ENCODE measurements around the gene FBXW10.
"Not testable (repeated sequence)": the region's sequence is repeated elsewhere in the genome, so short reads cannot be mapped to it uniquely, and the experiment has no call there.

Gene FBXW10, protein sequence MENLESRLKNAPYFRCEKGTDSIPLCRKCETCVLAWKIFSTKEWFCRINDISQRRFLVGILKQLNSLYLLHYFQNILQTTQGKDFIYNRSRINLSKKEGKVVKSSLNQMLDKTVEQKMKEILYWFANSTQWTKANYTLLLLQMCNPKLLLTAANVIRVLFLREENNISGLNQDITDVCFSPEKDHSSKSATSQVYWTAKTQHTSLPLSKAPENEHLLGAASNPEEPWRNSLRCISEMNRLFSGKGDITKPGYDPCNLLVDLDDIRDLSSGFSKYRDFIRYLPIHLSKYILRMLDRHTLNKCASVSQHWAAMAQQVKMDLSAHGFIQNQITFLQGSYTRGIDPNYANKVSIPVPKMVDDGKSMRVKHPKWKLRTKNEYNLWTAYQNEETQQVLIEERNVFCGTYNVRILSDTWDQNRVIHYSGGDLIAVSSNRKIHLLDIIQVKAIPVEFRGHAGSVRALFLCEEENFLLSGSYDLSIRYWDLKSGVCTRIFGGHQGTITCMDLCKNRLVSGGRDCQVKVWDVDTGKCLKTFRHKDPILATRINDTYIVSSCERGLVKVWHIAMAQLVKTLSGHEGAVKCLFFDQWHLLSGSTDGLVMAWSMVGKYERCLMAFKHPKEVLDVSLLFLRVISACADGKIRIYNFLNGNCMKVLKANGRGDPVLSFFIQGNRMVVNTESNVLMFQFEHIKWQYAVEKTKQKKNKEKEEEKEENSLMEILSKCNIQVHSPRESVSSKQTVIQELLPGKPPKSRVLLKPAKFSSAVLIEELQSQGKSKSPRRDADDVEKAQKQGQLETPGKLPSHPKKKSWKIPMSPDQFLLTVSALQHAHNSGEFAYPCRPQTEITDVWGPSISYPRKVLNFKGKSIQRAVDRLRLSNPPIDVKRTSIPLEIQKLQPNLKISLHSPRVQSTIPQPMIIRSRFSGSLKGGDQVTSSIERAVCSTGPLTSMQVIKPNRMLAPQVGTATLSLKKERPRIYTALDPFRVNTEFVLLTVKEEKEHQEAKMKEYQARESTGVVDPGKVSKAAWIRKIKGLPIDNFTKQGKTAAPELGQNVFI

DNA sequence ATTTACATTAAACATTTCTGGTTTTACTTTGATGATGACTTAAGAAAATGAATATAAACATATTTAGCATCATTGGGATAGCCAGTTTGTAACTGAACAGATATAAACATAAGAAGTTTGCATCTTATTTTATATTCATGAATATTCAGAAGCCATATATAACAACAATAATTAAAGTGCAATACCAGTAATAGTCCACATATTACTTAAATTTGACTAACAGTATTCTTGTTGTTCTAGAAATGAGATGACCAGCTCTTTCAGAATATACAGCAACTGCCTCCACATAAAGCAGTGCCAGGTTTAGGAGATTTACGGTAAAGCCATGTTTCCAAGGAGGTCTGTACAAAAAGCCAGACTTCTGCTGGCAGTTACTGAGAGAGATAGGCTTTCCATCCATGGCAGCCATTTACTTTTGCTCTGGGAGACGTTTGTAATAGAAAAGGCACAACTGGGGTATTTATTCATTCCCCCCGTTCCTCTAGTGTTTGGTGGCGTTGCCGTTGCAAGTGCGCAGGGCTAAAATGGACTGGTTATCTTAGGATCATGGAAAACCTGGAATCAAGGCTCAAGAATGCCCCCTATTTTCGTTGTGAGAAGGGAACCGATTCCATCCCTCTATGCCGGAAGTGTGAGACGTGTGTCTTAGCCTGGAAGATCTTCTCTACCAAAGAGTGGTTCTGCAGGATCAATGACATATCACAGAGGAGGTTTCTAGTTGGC is at the start of gene FBXW10:
Gene FBXW10 (plus strand): TSS at position 356 of the 723 bp plus-strand sequence. CDS start 191 bp downstream, at position 547.
- not testable (repeated sequence) for DNase-seq (ENCODE audit: low read depth in 2 of 2)

DNA sequence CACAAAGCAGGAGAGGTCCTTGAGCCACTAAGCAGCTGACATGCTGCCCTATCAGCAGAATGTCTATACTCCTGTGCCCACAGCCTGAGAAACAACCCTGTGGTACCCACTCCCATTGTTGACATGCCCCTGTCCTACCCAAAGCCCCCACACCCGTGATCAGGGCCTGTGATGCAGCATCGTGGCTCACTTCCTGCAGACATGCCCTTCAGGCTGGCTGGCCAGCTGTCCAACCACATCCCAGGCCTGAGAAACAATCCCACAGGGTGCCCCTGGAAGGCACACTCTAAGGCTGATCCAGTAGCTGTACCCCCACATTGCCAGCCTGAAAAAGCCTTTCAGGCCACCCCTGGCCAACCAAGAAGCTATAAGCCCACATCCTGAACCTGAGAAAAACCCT is 48.7 kb upstream of the FBXW10 start:
- DNase-seq (ENCODE audit: low read depth in 2 of 2) = not testable (repeated sequence)

DNA sequence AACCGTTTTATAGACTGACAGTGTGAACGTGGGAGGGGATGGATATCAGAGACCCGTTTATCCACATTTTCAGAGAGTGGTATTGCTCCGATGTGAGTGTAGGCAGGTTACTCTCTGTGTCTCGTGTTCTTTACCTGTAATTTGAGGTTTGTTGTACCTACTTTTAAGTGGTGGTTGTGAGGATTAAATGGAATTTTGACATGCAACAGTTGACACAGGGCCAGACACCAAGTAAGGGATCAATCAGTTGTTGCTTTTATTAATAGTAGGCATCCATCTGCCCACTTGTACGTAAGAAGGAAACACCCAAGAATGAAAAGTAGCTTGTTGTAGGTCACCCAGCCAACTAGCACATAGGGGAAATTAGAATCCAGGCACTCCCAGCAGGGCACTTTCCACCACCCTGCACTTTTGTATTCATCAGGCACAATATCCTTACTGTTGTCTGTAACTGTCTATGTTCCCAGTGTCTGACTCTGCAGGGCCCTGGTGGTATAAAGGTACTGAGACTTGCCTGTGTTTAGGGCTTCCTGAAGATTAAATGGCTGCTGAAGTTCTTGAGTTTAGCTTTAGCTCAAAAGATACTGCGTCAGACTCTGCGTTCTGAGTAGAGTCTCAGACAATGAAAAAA is 45.3 kb upstream of the FBXW10 start:
- not testable (repeated sequence) for DNase-seq (ENCODE audit: low read depth in 2 of 2)

DNA sequence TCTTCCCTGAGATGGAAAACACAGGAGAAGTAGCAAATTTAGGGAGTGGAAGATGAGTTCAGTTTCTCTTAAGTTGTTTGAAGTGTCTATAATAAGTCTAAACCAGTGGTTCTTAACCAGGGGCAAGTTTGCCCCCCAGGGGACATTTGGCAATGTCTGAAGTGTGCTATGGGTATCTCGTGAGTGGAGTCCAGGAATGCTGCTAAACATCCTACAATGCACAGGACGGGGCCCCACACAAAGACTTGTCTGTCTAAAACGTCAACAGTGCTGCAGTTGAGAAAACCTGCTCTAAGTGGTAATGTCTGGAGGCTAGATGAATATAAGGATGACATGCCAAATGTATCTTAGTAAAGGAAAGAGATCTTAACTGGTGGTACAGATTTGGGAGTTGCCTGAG is 37.9 kb upstream of the FBXW10 start:
- not testable (repeated sequence) for DNase-seq (ENCODE audit: low read depth in 2 of 2)

DNA sequence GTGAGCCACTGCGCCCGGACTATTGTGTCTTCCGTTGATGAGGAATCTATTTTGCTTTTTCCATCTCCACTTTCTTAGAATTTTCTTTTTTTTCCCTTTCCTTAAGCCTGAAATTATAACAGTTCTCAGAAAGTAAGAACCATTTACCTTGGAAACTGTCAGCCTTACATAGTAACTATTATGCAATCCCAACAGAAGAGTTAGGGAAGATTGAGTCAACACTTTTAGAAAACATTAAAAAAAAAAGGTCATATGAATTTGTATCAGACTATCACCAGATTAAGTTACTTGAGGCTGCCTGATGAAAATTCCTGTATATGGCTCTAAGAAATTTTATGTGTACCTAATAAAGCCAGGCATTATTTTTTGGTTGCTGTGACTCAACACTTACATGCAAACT is 35.6 kb upstream of the FBXW10 start:
- not testable (repeated sequence) for DNase-seq (ENCODE audit: low read depth in 2 of 2)

DNA sequence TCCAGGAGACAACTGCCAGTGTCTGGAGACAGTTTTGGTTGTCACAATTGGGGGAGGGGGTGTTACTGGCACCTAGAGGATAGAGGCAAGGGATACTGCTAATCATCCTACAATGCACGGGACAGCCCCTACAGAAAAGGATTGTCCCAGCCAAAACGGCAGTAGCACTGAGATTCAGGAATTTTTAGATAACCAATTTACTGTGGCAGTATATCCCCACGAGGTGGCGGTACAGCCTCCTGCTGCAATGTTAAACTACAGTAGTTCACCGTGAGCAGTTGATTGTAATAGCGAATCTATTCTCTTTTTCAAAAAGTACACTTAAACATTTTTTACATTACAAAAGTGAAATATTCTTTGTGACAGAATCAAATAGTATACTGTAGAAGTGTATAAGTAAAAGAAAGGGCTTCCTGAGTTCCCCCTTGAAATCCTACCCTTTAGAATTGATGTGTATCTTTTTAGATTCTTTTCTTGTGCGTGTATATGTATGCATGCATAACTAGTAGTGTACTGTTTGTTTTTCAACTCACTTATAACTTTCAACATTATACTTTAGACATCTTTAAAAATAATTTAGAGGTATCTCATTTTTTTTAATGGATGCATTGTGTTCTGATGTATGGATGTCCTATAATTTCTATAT is 31.4 kb upstream of the FBXW10 start:
- peak; percentile 39 to 43 for DNase-seq (ENCODE audit: low read depth in 2 of 2)

DNA sequence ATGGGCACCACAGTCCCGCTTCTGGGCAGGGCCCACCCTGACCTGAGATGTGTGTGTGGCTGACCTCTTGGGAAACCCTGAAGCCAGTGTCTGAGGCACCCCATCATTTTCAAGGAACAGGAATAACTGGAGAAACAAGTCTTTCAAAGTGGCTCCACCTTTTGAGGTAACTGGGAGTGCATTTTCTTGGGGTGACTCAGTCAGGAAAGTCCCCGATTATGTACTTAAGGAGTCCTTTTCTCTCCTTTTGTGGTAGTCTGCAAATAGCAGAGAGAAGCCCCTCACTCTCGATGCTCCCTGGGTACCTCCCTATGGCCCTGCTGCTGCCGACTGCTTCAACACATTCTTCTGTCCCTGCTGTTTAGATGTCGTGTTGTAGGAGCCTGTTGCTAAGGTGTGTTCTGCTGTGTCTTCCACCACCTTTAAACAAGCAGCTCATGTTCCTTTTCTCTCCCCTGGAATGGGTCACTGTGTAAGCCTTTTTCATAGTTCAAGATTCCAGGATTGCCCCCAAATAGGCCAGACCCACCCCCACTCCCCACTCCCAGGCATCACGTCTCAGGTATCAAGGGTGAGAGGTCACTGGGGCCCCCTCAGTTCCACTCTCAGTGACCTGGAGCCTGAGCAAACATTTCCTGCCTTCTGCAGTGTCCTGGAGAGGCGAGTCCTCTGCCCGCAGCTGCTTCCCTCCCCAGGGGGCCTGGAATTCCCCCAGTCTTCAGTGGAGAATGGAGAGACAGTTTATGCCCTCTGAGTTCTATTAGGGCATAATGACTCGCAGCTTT is 25.0 kb upstream of the FBXW10 start:
- not testable (repeated sequence) for DNase-seq (ENCODE audit: low read depth in 2 of 2)

DNA sequence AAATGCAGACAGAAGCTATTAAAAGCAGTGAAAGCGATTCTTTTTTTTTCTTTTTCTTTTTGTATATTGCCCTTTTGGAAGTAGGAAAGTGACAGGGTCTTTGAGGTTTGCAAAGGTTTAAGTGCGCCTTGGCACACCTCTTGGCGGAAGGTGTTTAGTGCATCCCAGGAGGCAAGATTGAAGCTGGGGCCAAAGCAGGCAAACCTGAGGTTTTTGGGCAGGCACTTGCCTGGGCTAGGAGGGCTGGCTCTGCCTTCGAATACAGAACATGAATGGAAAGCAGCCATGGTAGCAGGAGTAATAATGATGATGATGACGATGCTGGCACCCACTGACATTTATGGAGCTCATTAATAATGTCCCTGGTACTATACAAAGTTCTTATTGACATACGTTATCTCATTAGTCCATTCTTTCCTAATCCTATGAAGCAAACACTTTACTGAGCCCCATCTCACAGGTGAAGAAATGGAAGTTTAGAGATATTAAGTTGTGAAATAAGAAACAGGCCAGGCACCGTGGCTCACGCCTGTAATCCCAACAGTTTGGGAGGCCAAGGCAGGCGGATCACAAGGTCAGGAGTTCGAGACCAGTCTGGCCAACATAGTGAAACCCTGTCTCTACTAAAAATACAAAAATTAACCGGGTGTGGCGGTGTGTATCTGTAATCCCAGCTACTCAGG is 24.3 kb upstream of the FBXW10 start:
- not testable (repeated sequence) for DNase-seq (ENCODE audit: low read depth in 2 of 2)

DNA sequence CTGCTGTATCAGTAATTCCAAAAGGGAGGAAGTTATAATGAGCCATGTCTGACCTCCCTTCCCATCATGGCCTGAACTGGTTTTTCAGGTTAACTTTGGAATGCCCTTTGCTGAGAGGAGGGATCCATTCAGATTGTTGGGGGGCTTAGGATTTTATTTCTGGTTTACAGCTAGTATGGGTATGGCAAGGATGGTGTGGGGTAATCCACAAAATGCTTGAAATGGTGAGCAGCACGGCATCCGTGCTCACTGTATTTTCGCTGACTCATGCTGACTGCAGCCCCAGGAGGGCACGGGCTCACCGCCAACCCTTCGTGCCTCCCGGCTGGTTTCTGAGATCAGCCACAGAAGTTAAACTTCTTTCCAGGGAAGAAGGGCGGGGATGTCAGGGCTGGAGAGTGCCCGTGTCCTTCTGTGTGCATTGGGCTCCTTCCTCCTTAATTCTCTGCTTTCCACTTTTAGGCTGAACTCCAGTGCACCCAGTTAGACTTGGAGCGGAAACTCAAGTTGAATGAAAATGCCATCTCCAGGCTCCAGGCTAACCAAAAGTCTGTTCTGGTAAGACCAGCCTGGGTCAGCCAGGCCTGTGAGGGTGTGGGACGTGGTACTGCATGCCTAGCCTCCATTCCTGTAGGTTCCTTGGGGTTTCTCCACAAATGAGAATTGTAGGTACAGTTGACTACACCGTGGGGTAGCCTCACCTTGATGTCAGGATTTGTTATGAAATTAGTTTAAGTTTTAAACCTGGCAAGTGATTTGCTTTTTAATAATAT is 21.9 kb upstream of the FBXW10 start:
- not testable (repeated sequence) for DNase-seq (ENCODE audit: low read depth in 2 of 2)

DNA sequence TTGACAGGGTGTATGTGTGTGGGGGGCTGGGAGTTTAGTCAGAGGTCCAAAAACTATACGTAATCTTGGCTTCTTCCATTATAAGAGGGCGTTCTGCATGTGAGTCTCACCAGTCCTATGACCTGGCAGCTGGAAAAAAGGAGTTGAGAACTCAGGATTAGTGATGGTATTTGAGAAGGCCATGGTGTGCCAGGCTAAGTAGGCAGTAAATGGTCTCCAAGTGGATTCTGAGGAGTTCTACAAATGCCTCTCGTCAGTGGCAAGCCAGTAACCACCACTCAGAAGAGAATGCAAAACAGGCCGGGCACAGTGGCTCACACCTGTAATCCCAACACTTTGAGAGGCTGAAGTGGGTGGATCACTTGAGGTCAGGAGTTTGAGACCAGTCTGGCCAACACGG is 21.2 kb upstream of the FBXW10 start:
- not testable (repeated sequence) for DNase-seq (ENCODE audit: low read depth in 2 of 2)

DNA sequence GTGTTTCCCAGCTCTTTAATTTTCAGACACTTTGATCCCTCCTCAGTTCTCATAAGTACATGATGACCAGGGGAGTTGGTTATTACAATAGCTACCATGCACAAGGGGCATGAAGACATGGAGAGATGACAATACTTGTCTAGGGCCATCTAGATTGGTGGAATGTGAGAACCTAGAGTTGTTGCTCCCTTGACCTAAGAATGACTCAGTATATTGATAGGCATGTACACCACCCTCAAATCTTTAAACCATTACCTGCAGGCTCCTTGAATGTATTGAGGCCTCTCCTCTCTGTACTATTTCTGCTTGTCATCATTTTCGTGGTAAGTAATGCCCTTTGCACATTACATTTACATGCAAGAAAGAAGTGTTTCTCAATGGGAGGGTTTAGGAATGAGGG is 20.3 kb upstream of the FBXW10 start:
- DNase-seq (ENCODE audit: low read depth in 2 of 2) = not testable (repeated sequence)

DNA sequence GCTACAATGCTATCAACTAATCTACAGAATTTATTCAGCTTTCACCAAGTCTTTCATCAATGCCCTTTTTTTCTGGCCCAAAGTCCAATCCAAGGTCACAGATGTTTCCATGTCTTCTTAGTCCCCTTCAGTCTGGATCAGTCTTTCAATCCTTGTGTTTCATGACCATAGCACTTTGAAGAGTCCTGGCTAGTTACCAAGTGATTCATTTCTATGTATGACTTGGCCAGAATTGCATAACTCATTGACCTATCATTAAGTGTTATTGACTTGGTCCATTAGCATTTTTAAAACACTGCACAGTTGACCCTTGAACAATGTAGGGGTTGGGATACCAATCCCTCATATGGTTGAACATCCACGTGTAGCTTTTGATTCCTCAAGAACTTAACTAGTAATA is 11.4 kb upstream of the FBXW10 start:
- DNase-seq (ENCODE audit: low read depth in 2 of 2) = not testable (repeated sequence)

DNA sequence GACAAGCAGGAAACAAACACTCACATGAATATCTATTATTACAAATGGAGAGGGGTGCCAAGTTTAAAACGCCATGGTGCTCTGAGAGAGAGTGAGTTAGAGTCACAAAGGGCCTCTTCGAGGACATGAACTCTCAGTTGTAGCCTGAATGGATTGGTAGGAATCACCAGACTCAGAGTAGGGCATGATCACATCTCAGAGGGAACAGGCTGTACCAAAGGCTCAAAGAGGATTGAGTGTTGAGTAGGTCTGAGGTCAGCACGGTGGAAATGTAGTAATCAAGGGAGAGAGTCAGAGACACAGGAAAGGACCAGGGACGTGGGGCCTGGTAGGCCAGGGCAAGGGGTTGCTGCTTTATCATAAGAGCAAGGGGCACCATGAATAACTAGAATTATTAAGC is 10.5 kb upstream of the FBXW10 start:
- not testable (repeated sequence) for DNase-seq (ENCODE audit: low read depth in 2 of 2)

DNA sequence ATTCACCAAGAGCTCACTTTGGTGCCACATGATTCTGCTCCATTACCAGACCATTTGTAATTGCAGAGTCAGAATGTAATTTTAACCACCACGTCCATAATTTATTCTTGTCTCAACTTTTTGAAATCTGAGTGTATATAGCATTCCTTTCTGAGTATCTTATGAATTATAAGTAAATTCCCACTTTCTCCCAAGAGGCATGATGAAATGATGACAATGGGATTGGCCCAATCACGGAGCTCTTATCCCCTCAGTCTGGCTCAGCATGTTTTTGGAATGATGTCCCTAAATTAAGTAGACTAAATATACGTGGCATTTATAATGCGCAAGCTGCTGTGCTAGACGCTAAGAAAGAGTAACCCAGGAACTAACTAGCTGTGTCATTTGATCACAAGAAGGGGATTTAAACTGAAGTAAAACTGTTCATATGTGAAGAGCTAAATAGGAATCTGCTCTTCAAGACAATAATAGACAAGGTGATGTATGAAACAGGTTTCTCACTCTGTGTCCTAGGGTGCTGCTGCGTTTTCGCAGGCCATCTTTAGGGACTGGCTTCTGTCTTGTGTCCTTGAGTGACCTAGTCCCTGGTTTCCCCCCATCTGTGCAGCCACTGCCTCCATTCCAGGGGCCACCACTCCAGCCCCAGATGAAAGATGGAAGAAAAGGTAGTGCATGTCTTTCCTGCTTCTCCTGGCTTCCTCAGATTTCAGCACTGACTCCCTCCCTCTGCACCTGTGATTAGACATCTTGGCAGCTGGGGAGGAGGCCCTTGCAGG is 4.0 kb upstream of the FBXW10 start:
- not testable (repeated sequence) for DNase-seq (ENCODE audit: low read depth in 2 of 2)

DNA sequence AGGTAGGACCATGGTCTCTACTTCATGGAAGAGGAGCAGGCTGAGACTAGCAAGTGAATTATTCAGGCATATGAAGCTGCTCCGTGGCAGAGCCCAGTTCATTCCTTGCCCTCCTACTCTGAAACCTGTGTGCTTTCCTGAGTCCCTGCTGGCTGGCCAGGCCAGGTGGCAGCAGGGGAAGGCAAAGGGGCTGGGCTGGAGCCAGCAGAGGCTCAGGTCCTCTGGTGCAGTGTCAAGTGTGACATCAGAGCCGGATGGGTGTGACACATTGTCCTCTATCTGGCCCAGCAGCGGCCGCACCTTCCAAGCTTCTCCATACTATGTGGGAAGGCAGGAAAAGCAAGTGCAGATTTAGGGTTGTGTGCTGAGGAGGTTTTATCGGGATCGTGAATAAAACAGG is 2.6 kb upstream of the FBXW10 start:
- DNase-seq (ENCODE audit: low read depth in 2 of 2) = not testable (repeated sequence)

DNA sequence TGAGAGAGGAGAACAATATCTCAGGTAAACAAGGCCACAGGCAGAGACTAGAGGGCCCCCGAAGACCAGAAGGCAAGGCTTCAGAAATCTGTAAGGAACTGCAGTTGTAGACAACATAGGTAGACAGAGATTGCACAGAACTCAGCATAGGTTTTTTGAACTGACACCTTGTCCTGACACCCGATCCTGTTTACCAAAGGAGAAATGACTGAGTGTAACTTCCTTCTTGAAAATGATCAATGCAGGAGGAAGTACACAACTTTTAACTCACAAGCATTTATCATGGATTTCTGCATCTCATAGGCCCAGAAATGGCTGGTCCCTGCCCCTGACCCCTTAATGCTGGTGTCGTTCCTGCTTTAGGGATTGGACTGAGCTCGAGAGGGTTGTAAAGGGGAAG is 872 bp downstream of the FBXW10 start:
- DNase-seq (ENCODE audit: low read depth in 2 of 2) = not testable (repeated sequence)

DNA sequence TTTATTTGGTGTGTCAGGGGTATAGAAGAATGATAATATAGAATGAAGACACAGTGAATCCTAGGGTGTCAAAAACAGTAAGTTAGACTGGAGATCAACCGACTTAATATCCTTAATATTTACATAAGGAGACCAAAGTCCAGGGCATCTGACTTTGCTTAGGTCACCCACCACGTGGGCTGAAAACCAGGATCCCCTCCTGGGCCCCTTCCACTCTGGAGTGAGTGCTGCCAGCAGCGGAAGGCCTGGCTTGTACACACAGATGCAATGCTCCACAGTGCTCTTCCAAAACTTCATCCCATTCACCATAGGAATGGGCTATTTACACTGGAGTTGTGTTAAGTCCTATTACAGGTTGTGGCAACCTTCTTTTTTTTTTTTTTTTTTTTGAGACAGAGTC is 2.7 kb downstream of the FBXW10 start:
- DNase-seq (ENCODE audit: low read depth in 2 of 2) = not testable (repeated sequence)

DNA sequence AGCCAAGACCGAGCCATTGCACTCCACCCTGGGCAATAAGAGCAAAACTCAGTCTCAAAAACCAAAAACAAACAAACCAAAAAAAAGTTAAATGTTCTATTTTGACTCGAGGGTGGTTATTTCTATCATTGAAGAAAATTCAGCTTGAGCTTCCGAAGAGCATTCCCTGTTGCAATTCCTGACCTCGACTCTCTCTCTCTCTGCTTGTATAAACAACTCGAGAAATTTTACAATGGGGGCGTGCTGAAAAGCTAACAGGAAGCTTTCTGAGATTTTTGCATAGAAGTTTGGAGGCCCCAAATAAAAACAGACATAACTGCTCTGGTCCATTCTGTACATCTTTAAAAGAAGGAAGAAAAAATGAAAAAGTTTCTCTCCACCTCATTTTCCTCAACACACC is 3.6 kb downstream of the FBXW10 start:
- not testable (repeated sequence) for DNase-seq (ENCODE audit: low read depth in 2 of 2)

Measured in stimulated activated CD8-positive, alpha-beta memory T cell treated with anti-CD3 and anti-CD28 coated beads, Interleukin-7, amount 100 ng/mL, for 4 hours (primary cell).